HG03025 (cell line): Measurements from ENCODE around the gene TFCP2L1.

Source experiments
- ATAC-seq: cut with Tn5 transposase; IDR thresholded peaks from one replicate; pipeline ENCODE4 v1.9.1; 2021; ENCODE audit warnings: mild to moderate bottlenecking, moderate library complexity; ENCODE audit not compliant: unreplicated experiment, low FRiP score

TFCP2L1 gene

DNA sequence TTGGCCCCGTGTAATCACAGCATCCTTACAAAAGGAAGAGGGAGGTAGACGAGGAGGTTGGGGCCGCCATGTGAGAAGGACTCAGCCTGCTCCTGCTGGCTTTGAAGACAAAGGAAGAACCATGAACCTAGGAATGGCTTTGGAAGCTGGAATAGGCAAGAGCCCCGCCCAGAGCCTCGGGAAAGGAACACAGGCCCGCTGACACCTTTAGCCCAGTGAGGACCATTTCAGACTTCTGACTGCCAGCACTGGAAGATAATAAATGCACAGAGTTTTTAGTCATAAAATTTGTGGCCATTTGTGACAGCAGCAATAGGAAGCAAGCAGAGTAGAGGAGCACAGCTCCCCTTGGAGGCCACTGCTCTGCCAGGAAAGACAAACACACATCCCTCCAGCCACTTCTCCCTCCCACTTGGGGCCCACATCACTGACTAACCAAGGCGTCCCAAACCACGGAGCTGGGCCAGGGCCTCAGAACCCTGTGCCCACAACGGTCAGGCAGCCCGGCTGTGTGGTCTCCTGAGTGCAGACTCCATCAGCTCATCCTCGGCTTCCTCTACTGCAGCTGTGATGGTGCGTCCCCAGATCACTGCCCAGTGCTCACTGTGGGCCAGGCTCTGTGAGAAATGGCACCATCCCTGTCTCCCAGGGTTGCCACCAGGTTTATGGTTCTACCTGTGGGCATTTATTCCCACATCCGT is 39.7 kb downstream of the TFCP2L1 start:
- ATAC-seq: no peak

DNA sequence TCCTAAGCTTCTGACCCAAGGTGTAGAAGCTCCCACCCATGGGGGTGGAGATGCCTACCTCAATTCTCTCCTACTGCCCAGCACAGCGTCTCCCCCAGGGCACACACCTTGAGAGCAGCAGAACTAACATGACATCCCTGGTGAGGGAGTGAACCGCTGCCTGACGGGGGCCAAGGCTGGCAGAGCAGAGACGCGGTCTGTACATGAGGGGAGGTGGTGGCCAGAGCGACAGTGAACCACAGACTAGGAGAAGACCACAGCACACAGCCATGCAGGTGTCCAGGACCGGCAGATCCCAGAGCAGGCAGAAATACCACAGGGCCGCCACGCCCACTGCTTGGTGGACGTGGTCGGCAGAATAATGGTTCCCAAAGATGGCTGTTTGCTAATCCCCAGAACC is 40.4 kb downstream of the TFCP2L1 start:
- ATAC-seq: no peak

DNA sequence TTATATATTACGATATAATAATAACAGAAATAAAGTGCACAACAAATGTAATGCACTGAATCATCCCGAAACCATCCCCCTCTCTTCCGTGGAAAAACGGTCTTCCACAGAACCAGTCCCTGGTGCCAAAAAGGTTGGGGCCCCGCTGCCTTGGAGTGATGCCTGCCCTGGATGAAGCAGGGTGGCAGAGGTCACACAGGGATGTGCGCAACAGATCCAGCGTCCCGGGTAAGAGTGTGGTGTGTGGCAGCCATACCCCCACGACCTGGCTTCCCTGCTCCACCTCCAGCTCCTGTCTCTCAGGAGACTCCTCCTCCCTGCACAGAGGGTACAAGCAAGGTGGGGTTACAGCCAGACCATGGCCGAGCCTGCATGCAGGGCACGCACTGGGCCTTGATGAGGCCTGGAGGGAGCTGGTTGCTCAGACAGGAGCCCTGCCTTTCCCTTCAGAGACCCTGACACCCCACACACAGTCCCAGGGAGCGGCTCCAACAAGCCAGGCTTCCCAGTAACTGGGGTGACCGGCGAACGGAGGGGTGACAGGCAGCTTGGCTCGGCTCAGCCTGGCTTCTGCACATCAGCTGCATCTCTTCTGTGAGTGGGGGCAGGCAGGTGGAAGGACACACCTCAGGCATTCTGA is 41.1 kb downstream of the TFCP2L1 start:
- no peak for ATAC-seq

DNA sequence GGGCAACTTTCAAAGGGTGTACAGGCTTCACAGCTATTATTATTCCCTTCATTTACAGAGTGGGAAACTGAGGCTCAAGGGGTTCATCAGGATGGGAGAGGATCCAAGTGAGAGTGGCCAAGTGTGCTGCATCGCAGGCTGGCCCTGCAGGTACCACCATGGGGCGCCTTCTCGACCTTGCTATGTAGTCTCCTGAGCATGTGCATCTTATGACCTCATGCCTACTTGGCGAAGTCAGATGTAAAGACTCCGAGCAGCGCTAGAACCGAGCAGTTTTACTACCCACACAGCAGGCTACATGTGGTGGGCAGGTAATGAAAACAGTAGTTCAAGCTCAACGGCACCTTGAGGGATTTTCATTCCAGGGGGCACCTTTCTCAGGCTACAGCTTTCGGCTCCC is 42.0 kb downstream of the TFCP2L1 start:
- no peak for ATAC-seq

DNA sequence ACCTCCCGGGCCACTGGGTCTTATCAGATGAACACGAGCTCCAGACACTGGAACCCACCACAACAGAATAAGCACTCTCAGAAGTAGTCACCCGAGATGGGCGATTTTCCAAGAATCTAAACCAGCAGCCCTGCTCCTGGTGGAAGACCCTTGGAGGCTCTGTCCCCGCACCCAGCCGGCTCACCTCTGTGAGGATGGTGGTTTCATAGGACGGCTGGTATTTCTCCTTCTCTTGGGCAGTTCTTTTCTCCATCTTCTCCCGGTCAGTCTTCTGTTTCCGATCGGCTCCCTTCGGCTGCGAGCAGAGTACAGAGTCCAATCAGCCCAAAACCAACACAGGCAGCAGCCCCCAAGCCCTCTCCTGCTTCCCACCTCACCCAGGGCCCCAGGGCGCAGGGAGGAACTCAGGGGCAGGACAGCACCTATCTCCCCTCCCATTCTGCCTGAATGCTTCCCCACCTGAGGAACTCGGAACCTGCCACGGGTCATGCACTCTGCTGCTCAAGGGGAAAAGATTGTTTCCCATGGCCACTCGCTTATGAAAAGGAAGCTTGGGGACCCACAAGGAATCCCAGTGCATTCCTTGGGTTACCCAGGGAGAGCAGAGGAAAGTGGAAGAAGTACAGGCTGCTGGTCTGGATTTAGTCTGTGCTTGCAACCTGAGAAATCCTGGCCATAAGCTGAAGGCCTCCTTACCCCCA is 42.7 kb downstream of the TFCP2L1 start:
- ATAC-seq: no peak

DNA sequence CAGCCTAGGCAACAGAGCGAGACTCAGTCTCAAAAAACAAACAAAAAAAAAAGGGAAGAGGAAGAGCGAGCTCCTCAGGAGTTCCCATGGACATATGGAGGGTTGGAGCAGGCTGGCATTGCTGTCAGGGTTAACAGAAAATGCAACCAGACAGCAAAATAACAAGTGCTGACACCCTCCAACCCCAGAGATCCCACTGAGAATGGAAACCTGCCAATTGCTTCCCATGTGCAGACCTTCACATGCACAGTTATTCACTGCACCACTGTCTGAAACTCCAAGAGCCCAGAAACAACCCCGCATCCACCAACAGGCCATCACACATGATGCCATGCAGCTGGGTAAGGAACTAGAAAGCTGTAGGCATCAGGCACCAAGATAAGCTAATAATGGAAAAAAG is 43.5 kb downstream of the TFCP2L1 start:
- ATAC-seq: no peak

DNA sequence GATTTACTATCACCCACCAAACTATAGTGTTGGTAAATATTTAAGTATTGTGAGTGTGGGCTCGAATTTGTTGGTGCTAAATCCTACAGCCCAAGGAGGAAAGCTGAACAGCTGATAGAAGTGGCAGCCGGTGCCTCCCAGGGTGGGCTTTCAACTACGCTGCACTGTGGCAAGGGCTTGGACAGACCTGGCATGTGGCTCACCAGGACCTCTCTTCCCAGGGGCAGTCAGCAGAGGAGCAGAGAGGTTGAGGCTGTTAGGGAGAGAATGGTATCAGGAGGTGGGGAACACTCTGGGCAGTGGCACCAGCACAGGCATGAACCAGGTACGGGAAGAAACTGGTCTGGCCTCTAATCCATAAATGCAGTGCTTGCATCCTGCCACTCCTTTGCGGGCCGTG is 44.6 kb downstream of the TFCP2L1 start:
- ATAC-seq: no peak

GRCh38 chr2:121239969-121240368 is 45.0 kb downstream of the TFCP2L1 start:
- no peak for ATAC-seq

DNA sequence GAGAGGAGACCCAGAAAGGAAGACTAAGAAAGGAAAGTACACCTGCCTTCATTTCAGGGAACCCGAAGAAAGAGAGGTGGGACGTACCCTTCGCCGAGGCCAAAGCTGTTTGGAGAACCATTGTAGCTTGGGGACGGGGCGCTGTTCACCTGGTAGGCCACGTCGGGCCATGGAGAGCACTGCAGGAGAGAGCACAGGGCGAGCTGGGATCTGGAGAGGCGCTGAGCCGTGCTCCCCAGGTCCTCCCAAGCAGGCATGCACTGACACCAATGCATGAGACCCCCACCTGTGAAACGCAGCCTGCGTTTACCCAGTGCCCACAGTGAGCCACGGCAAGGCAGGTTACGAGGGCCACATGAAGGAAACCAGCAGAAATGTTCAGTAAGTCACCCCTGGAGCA is 45.5 kb downstream of the TFCP2L1 start:
- no peak for ATAC-seq

- no peak for ATAC-seq
These were observed 46.2 kb downstream of the TFCP2L1 start for GRCh38 chr2:121238828-121239227.

DNA sequence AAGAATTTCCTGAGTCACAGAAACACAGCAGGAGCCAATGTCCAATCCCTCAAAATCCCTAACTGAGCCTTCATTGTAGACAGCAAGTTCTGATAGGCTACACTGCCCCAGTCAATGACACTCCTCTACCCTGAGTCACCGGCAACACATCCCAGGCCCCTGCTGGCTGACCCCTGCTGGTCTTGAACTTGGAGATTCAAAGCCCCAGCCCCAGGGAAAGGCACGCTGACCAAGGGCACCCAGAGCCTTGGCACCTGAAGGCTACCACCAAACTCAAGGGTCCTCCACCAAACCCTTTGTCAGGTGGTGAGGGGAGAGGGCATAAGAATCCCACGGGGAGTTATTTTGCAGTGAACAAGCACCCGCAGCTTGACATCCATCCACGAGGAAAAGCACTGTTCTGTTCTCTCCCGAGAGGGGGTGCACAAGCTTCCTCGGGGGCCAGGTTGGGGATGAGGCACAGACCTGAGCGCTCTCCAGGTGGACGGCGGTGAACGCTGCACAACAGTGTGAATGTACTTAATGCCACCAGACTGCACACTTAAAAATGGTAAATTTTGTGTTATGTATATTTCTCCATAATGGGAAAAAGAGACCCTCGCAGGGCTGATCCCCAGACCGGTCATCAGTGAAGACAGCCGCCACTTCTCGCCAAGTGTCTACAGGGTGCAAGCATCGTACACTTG is 46.9 kb downstream of the TFCP2L1 start:
- ATAC-seq: no peak

DNA sequence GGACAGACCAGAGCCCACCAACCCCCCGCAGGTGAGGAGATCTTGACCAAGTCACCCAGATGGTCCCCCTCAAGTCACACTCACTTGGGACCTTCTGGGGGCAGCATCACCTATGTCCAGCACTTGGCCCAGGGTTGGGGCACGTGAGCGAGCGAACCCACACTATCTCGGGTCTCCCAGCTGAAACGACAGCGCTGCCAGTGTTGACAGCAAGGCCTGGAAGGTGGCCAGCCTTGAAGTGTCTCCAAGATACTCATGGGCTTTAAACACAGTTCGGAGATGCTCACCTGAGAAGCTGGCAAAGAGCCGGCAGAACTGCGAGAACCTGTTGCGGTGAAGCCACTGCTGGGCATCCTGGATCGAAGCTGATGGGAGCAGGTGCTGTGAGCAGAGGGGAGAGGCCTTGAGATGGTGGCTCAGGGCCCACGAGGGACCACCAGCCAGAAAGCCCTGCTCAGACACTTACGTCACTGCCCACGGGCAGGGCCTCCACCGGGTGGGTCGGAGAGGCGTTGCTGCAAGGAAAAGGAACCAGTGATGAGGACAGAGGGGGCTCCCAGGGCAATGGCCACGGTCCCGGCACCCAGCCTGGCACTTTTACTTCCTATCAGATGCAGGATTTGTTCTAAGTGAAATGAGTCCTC is 47.5 kb downstream of the TFCP2L1 start:
- no peak for ATAC-seq

- ATAC-seq: no peak
These were observed 48.3 kb downstream of the TFCP2L1 start for GRCh38 chr2:121236650-121237180.

DNA sequence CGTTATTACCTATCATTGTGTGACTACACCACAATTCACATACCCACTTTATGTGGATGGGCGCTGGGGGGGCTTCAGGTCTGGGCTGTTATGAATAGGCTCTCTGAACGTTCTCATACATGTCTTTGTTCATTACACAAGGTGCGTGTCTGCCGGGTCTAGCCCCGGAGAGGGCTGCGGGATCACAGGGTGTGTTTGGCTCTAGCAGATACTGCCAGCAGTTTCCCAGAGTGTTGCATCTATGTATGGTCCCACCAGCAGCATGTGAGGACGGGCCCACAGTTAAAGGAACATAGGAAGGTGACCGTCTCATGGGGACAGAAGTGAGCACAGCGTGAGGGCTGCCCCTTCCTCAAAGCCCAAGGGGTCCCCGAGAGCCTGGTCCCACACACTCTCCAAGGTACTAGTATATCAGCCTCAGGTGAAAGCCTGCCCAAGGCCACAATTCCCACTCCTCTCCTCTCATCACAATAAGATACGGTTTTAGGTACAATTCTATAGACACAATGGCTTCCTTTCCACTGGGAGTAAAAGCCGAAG is 48.8 kb downstream of the TFCP2L1 start:
- ATAC-seq: no peak

DNA sequence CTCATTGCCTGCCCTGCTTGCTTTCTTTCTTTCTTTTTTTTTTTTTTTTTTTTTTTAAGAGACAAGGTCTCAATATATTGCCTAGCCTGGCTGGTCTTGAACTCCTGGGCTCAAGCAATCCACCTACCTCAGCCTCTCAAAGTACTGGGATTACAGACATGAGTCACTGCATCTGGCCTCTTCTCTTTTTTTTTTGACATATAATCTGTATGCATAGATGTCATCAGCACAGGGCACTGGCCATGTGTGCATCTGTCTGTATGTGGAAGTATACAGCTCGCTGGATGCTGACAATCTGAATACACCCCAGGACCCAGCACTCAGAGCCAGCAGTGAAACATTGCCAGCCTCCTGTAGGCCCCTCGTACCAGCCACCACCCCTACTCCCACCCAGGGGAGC is 49.5 kb downstream of the TFCP2L1 start:
- no peak for ATAC-seq

- no peak for ATAC-seq
These were observed 50.2 kb downstream of the TFCP2L1 start for GRCh38 chr2:121234791-121235190.

DNA sequence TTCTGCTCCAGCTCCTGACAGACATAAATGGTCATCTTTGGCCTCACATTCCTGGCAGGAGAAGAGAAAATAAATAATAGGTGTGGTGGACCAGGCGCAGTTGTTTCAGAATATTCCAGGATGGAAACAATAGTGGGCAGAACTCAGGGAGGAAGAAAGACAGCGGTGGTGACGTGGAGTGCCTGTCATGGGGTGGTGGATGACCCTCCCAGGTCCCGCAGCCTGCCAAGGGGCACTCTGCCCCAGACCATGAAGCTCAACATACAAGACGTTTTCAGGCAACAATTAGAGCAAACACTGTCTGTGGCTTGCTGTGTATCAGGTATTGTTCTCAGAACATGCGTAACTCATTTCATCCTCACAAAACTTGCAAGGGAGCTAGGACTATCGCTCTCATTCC is 50.9 kb downstream of the TFCP2L1 start:
- no peak for ATAC-seq

DNA sequence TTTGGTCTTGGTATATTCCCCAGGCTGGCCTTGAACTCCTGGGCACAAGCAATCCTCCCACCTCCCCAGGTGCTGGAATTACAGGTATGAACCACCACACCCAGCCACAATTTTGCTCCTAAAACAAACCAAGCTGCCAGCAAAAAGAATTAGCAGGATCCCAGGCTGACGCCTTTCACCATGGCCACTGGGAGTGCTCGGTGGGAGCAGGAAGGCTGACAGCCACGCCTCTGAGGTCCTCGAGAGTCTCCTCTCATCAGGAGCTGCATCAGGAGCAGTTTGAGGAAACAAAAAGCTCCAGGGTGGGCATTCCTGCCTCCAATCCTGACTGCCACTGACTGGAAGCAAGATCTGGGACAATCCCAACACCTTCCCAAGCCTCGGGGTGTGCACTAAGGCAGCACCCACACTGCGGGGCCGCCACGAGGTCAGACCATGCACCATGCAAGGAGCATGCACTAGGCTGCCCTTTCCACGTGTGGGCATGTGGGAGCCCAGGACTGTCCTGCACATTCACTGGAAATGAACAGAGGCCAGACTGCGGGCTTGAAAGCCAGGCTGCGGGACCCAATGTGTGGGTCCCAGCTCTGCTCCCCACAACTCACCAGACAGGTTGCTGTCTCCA is 51.4 kb downstream of the TFCP2L1 start:
- ATAC-seq: no peak

DNA sequence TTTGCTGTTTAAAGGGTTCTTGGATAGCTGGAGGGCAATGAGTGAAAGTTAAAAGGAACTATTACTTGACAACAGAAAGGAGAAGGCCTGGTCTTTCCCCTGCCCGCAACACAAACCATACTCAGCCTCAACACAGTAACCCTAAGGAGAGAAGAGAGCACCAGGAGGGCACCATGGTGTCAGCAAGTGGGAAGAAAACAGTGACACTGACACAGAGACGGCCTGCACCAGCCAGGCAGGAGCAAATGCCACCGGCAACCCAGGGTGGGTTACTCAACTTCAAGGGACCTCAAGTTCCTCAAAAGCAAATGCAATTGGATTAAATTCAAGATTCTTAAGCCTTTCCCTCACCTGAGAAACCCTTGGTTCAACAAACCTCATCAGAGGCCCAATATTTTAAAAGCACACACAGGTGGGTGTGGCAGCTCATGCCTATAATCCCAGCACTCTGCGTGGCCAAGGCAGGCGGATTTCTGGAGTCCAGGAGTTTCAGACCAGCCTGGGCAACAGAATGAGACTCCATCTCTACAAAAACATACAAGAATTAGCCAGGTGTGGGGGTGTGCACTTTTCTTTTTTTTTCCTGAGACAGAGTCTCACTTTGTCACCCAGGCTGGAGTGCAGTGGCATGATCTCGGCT is 52.3 kb downstream of the TFCP2L1 start:
- no peak for ATAC-seq
